Panc1 (cell line): ENCODE data around the gene SLCO2B1. TPM values are rescaled to one million over a fixed set of nuclear protein-coding genes. Genes with fewer than 3 reads are reported as not detected.

Experiments
- ATAC-seq: fragments of 200-7000 bp; cut with Tn5 transposase; 2 replicates; pipeline ENCODE4 v1.9.1; 2020; ENCODE audit warnings: mild to moderate bottlenecking, moderate library complexity
- BruUV-seq: library from RNA; stranded (reverse); fragments of 400-500 nt; replicated peaks from 2 replicates; lab custom pipeline; 2021; lab: Mats Ljungman, UMichigan
- CTCF ChIA-PET: fragments of 300-600 bp; sonication (Branson Sonifier 250); formaldehyde crosslinking; loops from one replicate; lab custom pipeline; 2022; ENCODE audit warnings: antibody characterized with exemption; lab: Charles Lee
- POLR2A ChIA-PET: fragments of 300-600 bp; sonication (Branson Sonifier 250); formaldehyde crosslinking; loops from one replicate; lab custom pipeline; 2022; ENCODE audit warnings: antibody characterized with exemption; lab: Charles Lee
- DNase-seq: peaks from one replicate; pipeline ENCODE4 v3.0.0-alpha.2; 2010; ENCODE audit warnings: low read depth, low spot score
- H3K27ac ChIP-seq: 2 replicates; pipeline ENCODE4 v1.5.1; 2011; ENCODE audit warnings: mild to moderate bottlenecking, low read length, inconsistent platforms
- H3K27me3 ChIP-seq: fragments of 200-500 bp; sonication (Bioruptor generic); 2 replicates; pipeline ENCODE4 v1.6.0; 2014; ENCODE audit warnings: low read length, inconsistent platforms; ENCODE audit not compliant: control insufficient read depth, insufficient read depth
- H3K36me3 ChIP-seq: fragments of 200-500 bp; sonication (Bioruptor generic); 2 replicates; pipeline ENCODE4 v1.5.1; 2014; ENCODE audit warnings: inconsistent platforms, mild to moderate bottlenecking, low read length, moderate library complexity; ENCODE audit not compliant: control insufficient read depth, insufficient read depth
- H3K4me1 ChIP-seq: 2 replicates; pipeline ENCODE4 v1.5.1; 2011; ENCODE audit warnings: inconsistent platforms, mild to moderate bottlenecking, low read length, moderate library complexity; ENCODE audit not compliant: control insufficient read depth, insufficient read depth
- H3K4me3 ChIP-seq, 2 experiments: 2 replicates each; pipeline ENCODE4 v1.5.1; 2011 to 2012; ENCODE audit warnings: low read depth in 2 of 2, low read length in 2 of 2, mild to moderate bottlenecking in 2 of 2, inconsistent platforms in 1 of 2, moderate library complexity in 1 of 2
- H3K9me3 ChIP-seq: fragments of 200-500 bp; sonication (Bioruptor generic); 2 replicates; pipeline ENCODE4 v1.5.1; 2014; ENCODE audit warnings: low read depth, mild to moderate bottlenecking, inconsistent platforms, low read length, moderate library complexity; ENCODE audit not compliant: control insufficient read depth, insufficient read depth
- CTCF ChIP-seq: fragments of 450-650 bp; IDR thresholded peaks from 2 replicates; pipeline ENCODE4 v1.5.1; 2017; ENCODE audit warnings: mild to moderate bottlenecking
- POLR2AphosphoS5 ChIP-seq: IDR thresholded peaks from 2 replicates; pipeline ENCODE4 v1.6.1; 2012; ENCODE audit warnings: mild to moderate bottlenecking, low read depth, low read length, moderate library complexity
- REST ChIP-seq, 2 experiments: IDR thresholded peaks; 2 replicates each; pipeline ENCODE4 v1.6.1; 2011 to 2012; ENCODE audit warnings: low read depth in 2 of 2, control low read depth in 1 of 2, low read length in 1 of 2, mild to moderate bottlenecking in 1 of 2, moderate library complexity in 1 of 2; ENCODE audit not compliant: insufficient read depth in 1 of 2
- SIN3A ChIP-seq: IDR thresholded peaks from 2 replicates; pipeline ENCODE4 v1.6.1; 2012; ENCODE audit warnings: low read depth, mild to moderate bottlenecking, low read length, moderate library complexity, borderline replicate concordance; ENCODE audit not compliant: insufficient read depth
- TCF7L2 ChIP-seq: IDR thresholded peaks from 2 replicates; pipeline ENCODE4 v1.6.1; 2011; ENCODE audit warnings: mild to moderate bottlenecking, low read depth, low read length, inconsistent platforms
- in situ Hi-C: cut with HindIII; loops from 2 replicates; pipeline ENCODE4 v1.10.0; 2016; ENCODE audit warnings: low sequenced_read_pairs, low pct_unique_long_range_greater_than_20kb
- intact Hi-C: fragments of 100-400 bp; cut with micrococcal nuclease; formaldehyde crosslinking; loops from one replicate; pipeline ENCODE4 v1.10.0; 2022; ENCODE audit not compliant: unreplicated experiment
- total RNA-seq: library from RNA; stranded (reverse); gene quantifications from one replicate; pipeline ENCODE4 v1.2.1, GENCODE V29; 2021; ENCODE audit not compliant: unreplicated experiment

SLCO2B1 gene
- total RNA-seq, 1 experiment from 2014 or later: 0.77 TPM

GRCh38 chr11:75173336-75173735 is 22.4 kb downstream of the SLCO2B1 start:
- H3K4me1 ChIP-seq: no peaks in the 10 kb centered on the region
- H3K4me3 ChIP-seq: no peak overlapping the region
- CTCF ChIA-PET: no interaction called here
- DNase-seq (no peak), ATAC-seq (no peak)
- TF ChIP-seq TCF7L2 (no peak), POLR2AphosphoS5 (no peak), REST (IDR thresholded peaks at IDR 0.05; ENCODE audit: insufficient read depth in 1 of 2, low read depth in 2 of 2, low read length in 1 of 2) (no peak), CTCF (no peak), SIN3A (no peak)
- no peaks in the 10 kb centered on the region for H3K36me3 ChIP-seq
- H3K27me3 ChIP-seq: peaks cover 9% of the 10 kb centered on the region; the same call in 1 of the 2 replicates
- POLR2A ChIA-PET: no interaction called here
- intact Hi-C loops (no loop called here), in situ Hi-C loops (no loop called here)
- no TSS peak for BruUV-seq
- no peak overlapping the region for H3K27ac ChIP-seq
- no peaks in the 10 kb centered on the region for H3K9me3 ChIP-seq

GRCh38 chr11:75174781-75175370 is 24.0 kb downstream of the SLCO2B1 start:
- ATAC-seq (no peak), DNase-seq (no peak)
- Histone ChIP-seq H3K36me3 (no peaks in the 10 kb centered on the region), H3K27me3 (peaks cover 9% of the 10 kb centered on the region; the same call in 1 of the 2 replicates), H3K9me3 (no peaks in the 10 kb centered on the region), H3K4me3 (no peak overlapping the region), H3K27ac (no peak overlapping the region), H3K4me1 (no peaks in the 10 kb centered on the region)
- intact Hi-C loops (no loop called here), in situ Hi-C loops (no loop called here)
- POLR2A ChIA-PET: interaction anchor here (0.7 kb wide), 1 partner anchor 10 kb away, joined by 8 read pairs; no protein-coding TSS in a partner anchor
- TF ChIP-seq SIN3A (no peak), CTCF (no peak), REST (IDR thresholded peaks at IDR 0.05; ENCODE audit: insufficient read depth in 1 of 2, low read depth in 2 of 2, low read length in 1 of 2) (no peak), TCF7L2 (no peak), POLR2AphosphoS5 (no peak)
- no TSS peak for BruUV-seq
- CTCF ChIA-PET: interaction anchor here (0.9 to 1.0 kb wide), 2 partner anchors 33 to 34 kb away, joined by 3 to 4 read pairs; no protein-coding TSS in a partner anchor
